CD4-positive, CD25-positive, alpha-beta regulatory T cell (primary cell): ENCODE data around the gene PADI1. TPM values are rescaled to one million over a fixed set of nuclear protein-coding genes. Genes with fewer than 3 reads are reported as not detected.

Experiments used
- ATAC-seq, 2 donors: fragments of 150-1000 bp; cut with Tn5 transposase; one replicate each; pipeline ENCODE4 v1.10.0; 2021; ENCODE audit warnings: low read depth in 2 of 2, moderate number of reproducible peaks in 2 of 2, moderate library complexity in 1 of 2
- DNase-seq, 3 donors: peaks; one replicate each; pipeline versions ENCODE4 v3.0.0 to v3.0.0-alpha.2; 2012 to 2022; ENCODE audit warnings: mixed read lengths in 1 of 3
- H3K27ac ChIP-seq: one replicate; pipeline ENCODE4 v1.7.0; 2013; ENCODE audit warnings: mild to moderate bottlenecking, low read length; ENCODE audit not compliant: insufficient read depth, poor library complexity, severe bottlenecking
- H3K27me3 ChIP-seq: one replicate; pipeline ENCODE4 v1.7.0; 2013; ENCODE audit warnings: low read length; ENCODE audit not compliant: control insufficient read depth, insufficient read depth
- H3K36me3 ChIP-seq: one replicate; pipeline ENCODE4 v1.7.0; 2013; ENCODE audit warnings: mild to moderate bottlenecking, low read length, moderate library complexity; ENCODE audit not compliant: control insufficient read depth, insufficient read depth
- H3K4me1 ChIP-seq: 2 replicates; pipeline ENCODE4 v1.7.0; 2013; ENCODE audit warnings: mild to moderate bottlenecking, low read length; ENCODE audit not compliant: insufficient read depth, control insufficient read depth, poor library complexity, severe bottlenecking
- H3K4me3 ChIP-seq: one replicate; pipeline ENCODE4 v1.7.0; 2013; ENCODE audit warnings: low read depth, mild to moderate bottlenecking, low read length, moderate library complexity
- H3K9me3 ChIP-seq, 2 experiments: 1 replicate in 1 of 2; 2 replicates in 1 of 2; pipeline ENCODE4 v1.7.0; 2013; ENCODE audit warnings: low read length in 2 of 2, mild to moderate bottlenecking in 1 of 2, moderate library complexity in 1 of 2; ENCODE audit not compliant: control insufficient read depth in 2 of 2
- H3K27ac Mint-ChIP-seq, 3 donors: one replicate each; pipeline ENCODE4 v1.8.0; 2020 to 2022; ENCODE audit warnings: mild to moderate bottlenecking in 3 of 3, mixed read lengths in 3 of 3, moderate library complexity in 2 of 3
- H3K27me3 Mint-ChIP-seq: one replicate; pipeline ENCODE4 v1.8.0; 2022; ENCODE audit warnings: mild to moderate bottlenecking, mixed read lengths
- H3K36me3 Mint-ChIP-seq: one replicate; pipeline ENCODE4 v1.8.0; 2020; ENCODE audit warnings: mixed read lengths
- H3K4me1 Mint-ChIP-seq, 4 donors: one replicate each; pipeline ENCODE4 v1.8.0; 2020 to 2022; ENCODE audit warnings: mixed read lengths in 4 of 4, mild to moderate bottlenecking in 1 of 4
- H3K4me3 Mint-ChIP-seq, 4 donors: one replicate each; pipeline ENCODE4 v1.8.0; 2020 to 2022; ENCODE audit warnings: mild to moderate bottlenecking in 4 of 4, mixed read lengths in 4 of 4, moderate library complexity in 3 of 4
- H3K9me3 Mint-ChIP-seq, 7 donors: one replicate each; pipeline ENCODE4 v1.8.0; 2020 to 2022; ENCODE audit warnings: mixed read lengths in 7 of 7, mild to moderate bottlenecking in 3 of 7, moderate library complexity in 2 of 7
- polyA plus RNA-seq, 4 donors: library from polyadenylated mRNA; unstranded; fragments of 300-500 nt; fragmentation: Illumina TruSeq; gene quantifications; one replicate each; pipeline ENCODE4 v1.2.3, GENCODE V29; 2021
- total RNA-seq: library from RNA; stranded (reverse); gene quantifications from one replicate; pipeline ENCODE4 v1.2.3, GENCODE V29; 2022

The PADI1 gene
- total and polyA plus RNA-seq, 5 donors from 2014 or later, result not detected

DNA sequence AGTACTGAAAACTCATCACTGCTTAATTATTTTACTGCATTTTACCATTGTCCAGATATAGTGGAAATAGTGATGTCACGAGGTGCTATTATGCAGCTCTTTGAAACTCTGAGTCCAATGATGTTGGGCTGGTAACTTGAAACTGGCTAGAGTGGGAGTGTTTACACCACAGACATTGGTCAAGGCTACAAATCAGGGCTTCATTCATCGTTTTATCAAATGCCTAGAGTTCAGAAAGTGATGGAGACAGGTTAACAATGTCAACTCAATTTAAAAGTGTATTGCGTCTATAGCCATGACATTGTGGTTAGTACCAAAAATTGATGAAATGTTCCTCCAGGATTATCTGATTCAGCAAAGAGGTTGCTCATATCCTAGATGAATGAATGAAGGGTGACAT lies 12.7 kb downstream of the PADI1 start:
- ATAC-seq (no peak), DNase-seq (no peak)
- H3K4me3 Mint-ChIP-seq, result no peak overlapping the region
- no peaks in the 10 kb centered on the region for H3K9me3 ChIP-seq
- H3K9me3 Mint-ChIP-seq, result no peaks in the 10 kb centered on the region
- peaks cover 17% of the 10 kb centered on the region for H3K27me3 Mint-ChIP-seq
- no peak overlapping the region for H3K27ac Mint-ChIP-seq
- no peaks in the 10 kb centered on the region for H3K36me3 ChIP-seq
- peaks cover 5% of the 10 kb centered on the region for H3K4me1 ChIP-seq
- no peaks in the 10 kb centered on the region for H3K36me3 Mint-ChIP-seq
- H3K27ac ChIP-seq, result no peak overlapping the region
- H3K4me1 Mint-ChIP-seq, result peaks cover 0 to 11% (median 7%) of the 10 kb centered on the region in 4 donors
- H3K27me3 ChIP-seq, result no peaks in the 10 kb centered on the region
- H3K4me3 ChIP-seq, result no peak overlapping the region

- no peaks in the 10 kb centered on the region for H3K27me3 ChIP-seq
- H3K36me3 ChIP-seq, result no peaks in the 10 kb centered on the region
- H3K4me3 ChIP-seq, result no peak overlapping the region
- H3K4me1 ChIP-seq, result no peaks in the 10 kb centered on the region
- Mint-ChIP-seq H3K36me3 (no peaks in the 10 kb centered on the region), H3K27ac (no peak overlapping the region), H3K4me3 (no peak overlapping the region), H3K27me3 (peaks cover 6% of the 10 kb centered on the region), H3K9me3 (no peaks in the 10 kb centered on the region), H3K4me1 (no peaks in the 10 kb centered on the region)
- DNase-seq (no peak), ATAC-seq (no peak)
- no peak overlapping the region for H3K27ac ChIP-seq
- H3K9me3 ChIP-seq, result no peaks in the 10 kb centered on the region
Observed at GRCh38 chr1:17218939-17219338, 14.0 kb downstream of the PADI1 start.

DNA sequence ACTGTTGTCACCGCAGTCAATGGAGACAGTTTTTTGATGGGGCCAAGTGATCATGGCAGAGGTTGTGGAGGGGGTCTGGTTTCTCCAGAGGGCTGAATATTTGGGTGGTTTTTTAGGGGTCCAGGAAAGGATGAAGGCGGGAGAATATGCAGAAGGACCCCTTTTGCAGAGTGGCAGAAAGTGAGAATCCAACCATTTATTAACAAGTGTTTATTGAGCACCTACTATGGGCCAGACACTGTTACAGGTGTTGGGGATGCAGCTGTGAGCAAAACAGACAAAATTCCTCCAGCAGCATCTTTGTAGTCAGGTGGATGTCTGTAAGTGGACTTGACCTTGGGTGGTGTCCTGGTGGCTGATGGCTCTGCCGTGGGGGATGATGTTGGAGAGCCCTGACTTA lies 15.4 kb downstream of the PADI1 start:
- no peaks in the 10 kb centered on the region for H3K27me3 ChIP-seq
- no peak overlapping the region for H3K4me3 ChIP-seq
- H3K36me3 ChIP-seq, result no peaks in the 10 kb centered on the region
- H3K4me1 ChIP-seq, result no peaks in the 10 kb centered on the region
- Mint-ChIP-seq H3K27me3 (peaks cover 6% of the 10 kb centered on the region), H3K9me3 (no peaks in the 10 kb centered on the region), H3K27ac (no peak overlapping the region), H3K36me3 (no peaks in the 10 kb centered on the region), H3K4me1 (no peaks in the 10 kb centered on the region), H3K4me3 (no peak overlapping the region)
- H3K9me3 ChIP-seq, result no peaks in the 10 kb centered on the region
- DNase-seq (no peak), ATAC-seq (no peak)
- no peak overlapping the region for H3K27ac ChIP-seq

- no peak for ATAC-seq
- no peak overlapping the region for H3K4me3 Mint-ChIP-seq
- no peaks in the 10 kb centered on the region for H3K4me1 Mint-ChIP-seq
- H3K36me3 Mint-ChIP-seq, result no peaks in the 10 kb centered on the region
- Histone ChIP-seq H3K36me3 (no peaks in the 10 kb centered on the region), H3K4me3 (no peak overlapping the region), H3K4me1 (no peaks in the 10 kb centered on the region), H3K9me3 (no peaks in the 10 kb centered on the region), H3K27ac (no peak overlapping the region), H3K27me3 (no peaks in the 10 kb centered on the region)
- no peak overlapping the region for H3K27ac Mint-ChIP-seq
- H3K9me3 Mint-ChIP-seq, result no peaks in the 10 kb centered on the region
- DNase-seq, result no peak
- no peaks in the 10 kb centered on the region for H3K27me3 Mint-ChIP-seq
Observed at GRCh38 chr1:17222557-17222956, 17.6 kb downstream of the PADI1 start.

DNA sequence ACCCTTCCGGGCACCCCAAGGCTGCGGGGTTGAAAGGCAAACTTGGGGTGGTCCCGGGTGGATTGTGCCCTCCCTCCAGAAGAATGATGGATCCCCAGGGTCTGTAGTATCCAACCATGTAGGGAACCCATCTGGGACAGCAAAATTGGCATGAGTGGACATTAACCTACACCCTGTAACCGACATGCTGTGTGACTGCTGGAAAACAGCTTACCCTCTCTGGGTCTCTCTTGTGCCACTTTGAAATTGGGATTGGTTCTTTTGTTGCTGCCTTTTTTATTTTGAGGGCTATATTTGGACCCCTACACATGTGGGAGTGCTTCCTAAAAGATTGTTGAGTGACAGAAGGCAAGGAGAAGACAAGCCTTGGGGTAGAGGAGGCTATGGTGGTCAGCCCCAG lies 19.5 kb downstream of the PADI1 start:
- Histone ChIP-seq H3K4me3 (no peak overlapping the region), H3K4me1 (no peaks in the 10 kb centered on the region), H3K36me3 (no peaks in the 10 kb centered on the region), H3K27me3 (no peaks in the 10 kb centered on the region), H3K9me3 (no peaks in the 10 kb centered on the region), H3K27ac (no peak overlapping the region)
- Mint-ChIP-seq H3K4me1 (no peaks in the 10 kb centered on the region), H3K27ac (no peak overlapping the region), H3K9me3 (no peaks in the 10 kb centered on the region), H3K27me3 (no peaks in the 10 kb centered on the region), H3K4me3 (no peak overlapping the region), H3K36me3 (no peaks in the 10 kb centered on the region)
- DNase-seq (no peak), ATAC-seq (no peak)

GRCh38 chr1:17225140-17225539 lies 20.2 kb downstream of the PADI1 start:
- Histone ChIP-seq H3K27me3 (no peaks in the 10 kb centered on the region), H3K9me3 (no peaks in the 10 kb centered on the region), H3K4me3 (no peak overlapping the region), H3K27ac (no peak overlapping the region), H3K4me1 (no peaks in the 10 kb centered on the region), H3K36me3 (no peaks in the 10 kb centered on the region)
- Mint-ChIP-seq H3K4me1 (no peaks in the 10 kb centered on the region), H3K9me3 (no peaks in the 10 kb centered on the region), H3K27ac (no peak overlapping the region), H3K27me3 (no peaks in the 10 kb centered on the region), H3K36me3 (no peaks in the 10 kb centered on the region), H3K4me3 (no peak overlapping the region)
- DNase-seq, result no peak
- no peak for ATAC-seq

DNA sequence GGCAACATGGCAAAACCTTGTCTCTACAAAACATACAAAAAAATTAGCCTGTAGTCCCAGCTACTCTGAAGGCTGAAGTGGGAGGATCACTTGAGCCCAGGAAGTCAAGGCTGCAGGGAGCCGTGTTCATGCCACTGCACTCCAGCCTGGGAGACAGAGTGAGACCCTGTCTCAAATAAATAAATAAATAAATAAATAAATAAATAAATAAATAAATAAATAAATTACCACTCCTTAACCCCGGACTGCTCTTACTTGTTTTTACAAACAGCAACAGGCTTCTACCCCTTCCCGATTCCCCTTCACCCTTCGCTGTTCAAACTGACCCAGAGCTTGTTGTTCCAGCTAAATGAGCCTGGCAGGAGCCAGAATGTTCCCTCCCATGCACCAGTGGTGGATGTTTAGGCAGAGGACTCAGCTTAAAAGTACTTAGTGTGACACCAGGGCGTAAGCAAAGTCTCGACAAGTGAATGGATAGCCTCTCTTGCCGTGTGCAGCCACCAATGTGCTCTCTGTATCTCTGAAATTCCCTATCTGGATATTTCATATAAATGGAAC lies 22.5 kb downstream of the PADI1 start:
- Histone ChIP-seq H3K36me3 (no peaks in the 10 kb centered on the region), H3K27me3 (no peaks in the 10 kb centered on the region), H3K4me3 (no peak overlapping the region), H3K4me1 (no peaks in the 10 kb centered on the region), H3K27ac (no peak overlapping the region), H3K9me3 (no peaks in the 10 kb centered on the region)
- DNase-seq (no peak), ATAC-seq (no peak)
- Mint-ChIP-seq H3K27me3 (no peaks in the 10 kb centered on the region), H3K9me3 (no peaks in the 10 kb centered on the region), H3K4me1 (no peaks in the 10 kb centered on the region), H3K27ac (peak overlapping the region in 1 of 3 donors; percentile 18), H3K4me3 (no peak overlapping the region), H3K36me3 (no peaks in the 10 kb centered on the region)

- H3K4me1 ChIP-seq, result no peaks in the 10 kb centered on the region
- no peak overlapping the region for H3K4me3 Mint-ChIP-seq
- H3K4me1 Mint-ChIP-seq, result no peaks in the 10 kb centered on the region
- no peaks in the 10 kb centered on the region for H3K36me3 ChIP-seq
- no peak for ATAC-seq
- H3K27me3 ChIP-seq, result no peaks in the 10 kb centered on the region
- H3K36me3 Mint-ChIP-seq, result no peaks in the 10 kb centered on the region
- no peak overlapping the region for H3K27ac Mint-ChIP-seq
- DNase-seq, result no peak
- H3K9me3 ChIP-seq, result no peaks in the 10 kb centered on the region
- no peak overlapping the region for H3K4me3 ChIP-seq
- no peak overlapping the region for H3K27ac ChIP-seq
- no peaks in the 10 kb centered on the region for H3K27me3 Mint-ChIP-seq
- no peaks in the 10 kb centered on the region for H3K9me3 Mint-ChIP-seq
Observed at GRCh38 chr1:17228619-17229018, 23.7 kb downstream of the PADI1 start.
